Stimulated activated CD8-positive, alpha-beta memory T cell treated with anti-CD3 and anti-CD28 coated beads, Interleukin-4, amount 100 ng/mL, for 1 hour (primary cell): ENCODE measurements around the gene RPN1.
"Not testable (repeated sequence)": the region's sequence is repeated elsewhere in the genome, so short reads cannot be mapped to it uniquely, and the experiment has no call there.

Experiments
- DNase-seq, 2 donors: peaks; one replicate each; pipeline ENCODE4 v3.0.0-alpha.2; 2020; ENCODE audit warnings: low read depth in 2 of 2, low spot score in 1 of 2

Gene RPN1

GRCh38 chr3:128613083-128613829, 37.4 kb downstream of the RPN1 start:
- DNase-seq: no peak

- DNase-seq: no peak
Measured at GRCh38 chr3:128610451-128611070, 40.1 kb downstream of the RPN1 start.

GRCh38 chr3:128609294-128609693, 41.3 kb downstream of the RPN1 start:
- DNase-seq: no peak

- DNase-seq: no peak
Measured at GRCh38 chr3:128607710-128608048, 42.9 kb downstream of the RPN1 start.

GRCh38 chr3:128606094-128606493, 44.5 kb downstream of the RPN1 start:
- no peak for DNase-seq

- no peak for DNase-seq
Measured at GRCh38 chr3:128605091-128606046, 45.2 kb downstream of the RPN1 start.

GRCh38 chr3:128603811-128604775, 46.5 kb downstream of the RPN1 start:
- no peak for DNase-seq

GRCh38 chr3:128603313-128603712, 47.3 kb downstream of the RPN1 start:
- DNase-seq: no peak

GRCh38 chr3:128598884-128599664, 51.5 kb downstream of the RPN1 start:
- DNase-seq: no peak

GRCh38 chr3:128597900-128598299, 52.7 kb downstream of the RPN1 start:
- DNase-seq: no peak

- no peak for DNase-seq
Measured at GRCh38 chr3:128592864-128593263, 57.8 kb downstream of the RPN1 start.

- DNase-seq: no peak
Measured at GRCh38 chr3:128591738-128592426, 58.7 kb downstream of the RPN1 start.

GRCh38 chr3:128590948-128591347, 59.7 kb downstream of the RPN1 start:
- DNase-seq: no peak

- not testable (repeated sequence) for DNase-seq
Measured at GRCh38 chr3:128589985-128590384, 60.6 kb downstream of the RPN1 start.

GRCh38 chr3:128588147-128588546, 62.5 kb downstream of the RPN1 start:
- no peak for DNase-seq

- no peak for DNase-seq
Measured at GRCh38 chr3:128587391-128587790, 63.2 kb downstream of the RPN1 start.

- DNase-seq: not testable (repeated sequence)
Measured at GRCh38 chr3:128586932-128587331, 63.7 kb downstream of the RPN1 start.

- DNase-seq: not testable (repeated sequence)
Measured at GRCh38 chr3:128586391-128586790, 64.2 kb downstream of the RPN1 start.

GRCh38 chr3:128585974-128586373, 64.6 kb downstream of the RPN1 start:
- no peak for DNase-seq
